HepG2 (cell line): ENCODE measurements around the gene SIX3. TPM values are rescaled to one million over a fixed set of nuclear protein-coding genes. Genes with fewer than 3 reads are reported as not detected.

Experiments used
- ATF7 ChIP-seq, 2 experiments: fragments of 450-650 bp in 1 of 2; sonication (generic) in 1 of 2; formaldehyde crosslinking in 1 of 2; IDR thresholded peaks; 2 replicates each; pipeline versions ENCODE4 v1.4.0 to v1.6.1; 2016 to 2020; ENCODE audit warnings: antibody characterized with exemption in 1 of 2, mild to moderate bottlenecking in 1 of 2, missing genetic modification reagents in 1 of 2
- DNMT1 ChIP-seq: sonication (generic); formaldehyde crosslinking; IDR thresholded peaks from 2 replicates; pipeline ENCODE4 v1.5.1; 2020; ENCODE audit warnings: mild to moderate bottlenecking, missing genetic modification reagents
- E2F5 ChIP-seq: sonication (generic); formaldehyde crosslinking; conservative IDR thresholded peaks from 2 replicates; pipeline ENCODE4 v1.4.0; 2020; ENCODE audit warnings: missing genetic modification reagents
- ERF ChIP-seq: IDR thresholded peaks from 2 replicates; pipeline ENCODE4 v1.6.1; 2018; ENCODE audit warnings: missing biosample characterization, missing genetic modification reagents
- HDAC1 ChIP-seq: sonication (generic); formaldehyde crosslinking; IDR thresholded peaks from 2 replicates; pipeline ENCODE4 v1.5.1; 2020; ENCODE audit warnings: mild to moderate bottlenecking, missing genetic modification reagents
- HMGXB3 ChIP-seq: sonication (generic); formaldehyde crosslinking; IDR thresholded peaks from 2 replicates; pipeline ENCODE4 v1.4.0; 2020; ENCODE audit warnings: missing genetic modification reagents, borderline replicate concordance
- KLF16 ChIP-seq, 2 experiments: sonication (generic) in 1 of 2; formaldehyde crosslinking in 1 of 2; IDR thresholded peaks; 2 replicates each; pipeline versions ENCODE4 v1.6.1 to v1.8.0; 2016 to 2023; ENCODE audit warnings: missing genetic modification reagents in 2 of 2, missing compliant biosample characterization in 1 of 2
- NFKB2 ChIP-seq: sonication (generic); formaldehyde crosslinking; IDR thresholded peaks from 2 replicates; pipeline ENCODE4 v1.4.0; 2020; ENCODE audit warnings: missing genetic modification reagents, borderline replicate concordance
- PRDM4 ChIP-seq: sonication (generic); formaldehyde crosslinking; IDR thresholded peaks from 2 replicates; pipeline ENCODE4 v1.9.0; 2021; ENCODE audit warnings: missing genetic modification reagents, borderline replicate concordance
- SOX5 ChIP-seq: IDR thresholded peaks from 2 replicates; pipeline ENCODE4 v1.6.1; 2016; ENCODE audit warnings: borderline replicate concordance
- TOE1 ChIP-seq: sonication (generic); formaldehyde crosslinking; IDR thresholded peaks from 2 replicates; pipeline ENCODE4 v1.4.0; 2020; ENCODE audit warnings: mild to moderate bottlenecking, missing genetic modification reagents
- ZBTB14 ChIP-seq: sonication (generic); formaldehyde crosslinking; IDR thresholded peaks from 2 replicates; pipeline ENCODE4 v1.4.0; 2020; ENCODE audit warnings: missing genetic modification reagents
- ZNF224 ChIP-seq: sonication (generic); formaldehyde crosslinking; IDR thresholded peaks from 2 replicates; pipeline ENCODE4 v1.5.0; 2020; ENCODE audit warnings: mild to moderate bottlenecking, missing genetic modification reagents
- ZNF496 ChIP-seq: sonication (generic); formaldehyde crosslinking; IDR thresholded peaks from 2 replicates; pipeline ENCODE4 v1.8.1; 2023; ENCODE audit warnings: mild to moderate bottlenecking, moderate library complexity, missing genetic modification reagents; ENCODE audit not compliant: insufficient replicate concordance
- ZNF614 ChIP-seq: IDR thresholded peaks from 2 replicates; pipeline ENCODE4 v1.6.1; 2018; ENCODE audit warnings: missing biosample characterization, missing genetic modification reagents, inconsistent platforms, borderline replicate concordance
- polyA plus RNA-seq, 8 experiments: library from polyadenylated mRNA; depleted of rRNA in 3 of 8; stranded (reverse) in 7 of 8; unstranded in 1 of 8; fragments of >200 nt; fragmentation: Illumina TruSeq in 4 of 8; extraction: Trizol in 4 of 8; gene quantifications; 2 replicates each; pipeline versions ENCODE4 v1.2.1 to v1.2.3, GENCODE V29; 2011 to 2016; ENCODE audit warnings: low read depth in 4 of 8, missing spikeins in 1 of 8, mixed read lengths in 1 of 8; ENCODE audit not compliant: insufficient read depth in 1 of 8
- total RNA-seq, 5 experiments: library from RNA; depleted of rRNA; stranded (reverse); fragments of >200 nt; fragmentation: Illumina TruSeq; extraction: Trizol; gene quantifications; 2 replicates each; pipeline ENCODE4 v1.2.3, GENCODE V29; 2016; ENCODE audit warnings: low read depth in 1 of 5

Gene SIX3
- total and polyA plus RNA-seq, 2 of the 13 experiments (the other 11 are each of a cell fraction or from before 2014, with no cell fraction given): not detected

- TF ChIP-seq HMGXB3 (0 out of 2 replicates have a peak, but pooled peaks have one; percentile 23), NFKB2 (peak; percentile 42; the same call in 1 of the 2 replicates), KLF16 (CRISPR knock-in tag; IDR thresholded peaks at IDR 0.05) (0 out of 4 replicates have a peak, but pooled peaks of 1 of the 2 experiments have one; percentile 53), ZNF224 (CRISPR knock-in tag) (peak; percentile 24; the same call in 1 of the 2 replicates), PRDM4 (0 out of 2 replicates have a peak, but pooled peaks have one; percentile 47), ZNF496 (CRISPR knock-in tag) (no peak), SOX5 (CRISPR knock-in tag) (0 out of 2 replicates have a peak, but pooled peaks have one; percentile 11), ZBTB14 (CRISPR knock-in tag) (no peak), E2F5 (CRISPR knock-in tag) (peak; percentile 58; the same call in 1 of the 2 replicates), ERF (CRISPR knock-in tag) (0 out of 2 replicates have a peak, but pooled peaks have one; percentile 33), DNMT1 (CRISPR knock-in tag) (peak; percentile 90; the same call in 1 of the 2 replicates), HDAC1 (CRISPR knock-in tag) (peak; percentile 32; the same call in 1 of the 2 replicates), ZNF614 (CRISPR knock-in tag) (peak; percentile 22; the same call in 1 of the 2 replicates), ATF7 (IDR thresholded peaks at IDR 0.05) (no peak), ATF7 (CRISPR knock-in tag; IDR thresholded peaks at IDR 0.05) (peak; percentile 9; the same call in 1 of the 2 replicates), TOE1 (peak; percentile 52; the same call in 1 of the 2 replicates)
These were observed 14.3 kb downstream of the SIX3 start (continued) for GRCh38 chr2:44955593-44956392.
